Right lobe of liver (tissue), 6 donors: Measurements from ENCODE around the gene LAMA1. TPM values are rescaled to one million over a fixed set of nuclear protein-coding genes. Genes with fewer than 3 reads are reported as not detected.

Experiments
- ATAC-seq, 4 donors: fragments of 200-7000 bp; cut with Tn5 transposase; one replicate each; pipeline ENCODE4 v1.9.1; 2020; ENCODE audit warnings: mild to moderate bottlenecking in 4 of 4, moderate library complexity in 4 of 4
- DNase-seq, 3 donors: peaks; one replicate each; pipeline ENCODE4 v3.0.0-alpha.2; 2020
- H3K27ac ChIP-seq, 3 donors: fragments of 200-600 bp; one replicate each; pipeline ENCODE4 v1.8.0; 2022
- H3K27me3 ChIP-seq, 2 donors: fragments of 200-600 bp; one replicate each; pipeline ENCODE4 v1.8.0; 2022
- H3K36me3 ChIP-seq, 4 donors: fragments of 200-600 bp; sonication (generic) in 1 of 4; one replicate each; pipeline versions ENCODE4 v1.5.1 to v1.8.0; 2017 to 2022; ENCODE audit warnings: control low read depth in 1 of 4
- H3K4me1 ChIP-seq, 4 donors: fragments of 200-600 bp; sonication (generic) in 1 of 4; one replicate each; pipeline versions ENCODE4 v1.5.1 to v1.8.0; 2017 to 2022; ENCODE audit warnings: control low read depth in 1 of 4
- H3K4me3 ChIP-seq, 3 donors: fragments of 200-600 bp; one replicate each; pipeline ENCODE4 v1.8.0; 2022
- H3K9me3 ChIP-seq, 4 donors: fragments of 200-600 bp; sonication (generic) in 1 of 4; one replicate each; pipeline versions ENCODE4 v1.5.1 to v1.8.0; 2017 to 2022; ENCODE audit warnings: control low read depth in 1 of 4
- POLR2A ChIP-seq: fragments of 450-650 bp; IDR thresholded peaks from one replicate; pipeline ENCODE4 v1.6.1; 2017; ENCODE audit warnings: antibody characterized with exemption, mild to moderate bottlenecking
- whole genome bisulfite sequencing: methylation state at CpG from one replicate; pipeline ENCODE4 v1.1.6; 2018; ENCODE audit warnings: low coverage, low lambda C conversion rate; ENCODE audit not compliant: insufficient coverage; ENCODE audit errors: missing lambda C conversion rate; 5-methylcytosine and 5-hydroxymethylcytosine counted together
- intact Hi-C, 2 donors: fragments of 100-400 bp; cut with DNase I; formaldehyde crosslinking; loops; one replicate each; pipeline versions ENCODE4 v1.11.2 to v1.14.1; 2022
- long read RNA-seq: library from polyadenylated mRNA; unstranded; transcript quantifications from one replicate; pipeline ENCODE4 v2.0.0, GENCODE V29; 2019
- total RNA-seq, 6 experiments: library from RNA; depleted of rRNA in 2 of 6; stranded (reverse); fragments of >200 nt in 2 of 6; fragmentation: NEBNext Ultra II Directional in 3 of 6; extraction: Animal tissue kit (Norgen Biotek cat#: 25700) in 3 of 6; gene quantifications; one replicate each; pipeline versions ENCODE4 v1.1.0 to v1.2.4, GENCODE V29; 2016 to 2023
- TF ChIP-seq, protein P1 (sequence below), 4 donors: fragments of 200-600 bp in 3 of 4; fragments of 450-650 bp in 1 of 4; IDR thresholded peaks; one replicate each; pipeline versions ENCODE4 v1.5.1 to v1.8.0; 2016 to 2022; ENCODE audit warnings: antibody characterized with exemption in 4 of 4, mild to moderate bottlenecking in 2 of 4
- donor health status: DM: no; HTN: yes; CAD: no.
- donor health status: DM: no; HTN: no; CAD: no.
- donor health status: DM: no; HTN: no; CAD: no.
- donor health status: DM: no; HTN: yes; CAD: no.
- donor health status: DM: no; HTN: yes; CAD: no.

The LAMA1 gene, protein sequence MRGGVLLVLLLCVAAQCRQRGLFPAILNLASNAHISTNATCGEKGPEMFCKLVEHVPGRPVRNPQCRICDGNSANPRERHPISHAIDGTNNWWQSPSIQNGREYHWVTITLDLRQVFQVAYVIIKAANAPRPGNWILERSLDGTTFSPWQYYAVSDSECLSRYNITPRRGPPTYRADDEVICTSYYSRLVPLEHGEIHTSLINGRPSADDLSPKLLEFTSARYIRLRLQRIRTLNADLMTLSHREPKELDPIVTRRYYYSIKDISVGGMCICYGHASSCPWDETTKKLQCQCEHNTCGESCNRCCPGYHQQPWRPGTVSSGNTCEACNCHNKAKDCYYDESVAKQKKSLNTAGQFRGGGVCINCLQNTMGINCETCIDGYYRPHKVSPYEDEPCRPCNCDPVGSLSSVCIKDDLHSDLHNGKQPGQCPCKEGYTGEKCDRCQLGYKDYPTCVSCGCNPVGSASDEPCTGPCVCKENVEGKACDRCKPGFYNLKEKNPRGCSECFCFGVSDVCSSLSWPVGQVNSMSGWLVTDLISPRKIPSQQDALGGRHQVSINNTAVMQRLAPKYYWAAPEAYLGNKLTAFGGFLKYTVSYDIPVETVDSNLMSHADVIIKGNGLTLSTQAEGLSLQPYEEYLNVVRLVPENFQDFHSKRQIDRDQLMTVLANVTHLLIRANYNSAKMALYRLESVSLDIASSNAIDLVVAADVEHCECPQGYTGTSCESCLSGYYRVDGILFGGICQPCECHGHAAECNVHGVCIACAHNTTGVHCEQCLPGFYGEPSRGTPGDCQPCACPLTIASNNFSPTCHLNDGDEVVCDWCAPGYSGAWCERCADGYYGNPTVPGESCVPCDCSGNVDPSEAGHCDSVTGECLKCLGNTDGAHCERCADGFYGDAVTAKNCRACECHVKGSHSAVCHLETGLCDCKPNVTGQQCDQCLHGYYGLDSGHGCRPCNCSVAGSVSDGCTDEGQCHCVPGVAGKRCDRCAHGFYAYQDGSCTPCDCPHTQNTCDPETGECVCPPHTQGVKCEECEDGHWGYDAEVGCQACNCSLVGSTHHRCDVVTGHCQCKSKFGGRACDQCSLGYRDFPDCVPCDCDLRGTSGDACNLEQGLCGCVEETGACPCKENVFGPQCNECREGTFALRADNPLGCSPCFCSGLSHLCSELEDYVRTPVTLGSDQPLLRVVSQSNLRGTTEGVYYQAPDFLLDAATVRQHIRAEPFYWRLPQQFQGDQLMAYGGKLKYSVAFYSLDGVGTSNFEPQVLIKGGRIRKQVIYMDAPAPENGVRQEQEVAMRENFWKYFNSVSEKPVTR (N-terminal part only)
- total RNA-seq, result under 1 TPM; 0.06 to 0.56 (median 0.29) TPM
- long read RNA-seq, result 0 reads

DNA sequence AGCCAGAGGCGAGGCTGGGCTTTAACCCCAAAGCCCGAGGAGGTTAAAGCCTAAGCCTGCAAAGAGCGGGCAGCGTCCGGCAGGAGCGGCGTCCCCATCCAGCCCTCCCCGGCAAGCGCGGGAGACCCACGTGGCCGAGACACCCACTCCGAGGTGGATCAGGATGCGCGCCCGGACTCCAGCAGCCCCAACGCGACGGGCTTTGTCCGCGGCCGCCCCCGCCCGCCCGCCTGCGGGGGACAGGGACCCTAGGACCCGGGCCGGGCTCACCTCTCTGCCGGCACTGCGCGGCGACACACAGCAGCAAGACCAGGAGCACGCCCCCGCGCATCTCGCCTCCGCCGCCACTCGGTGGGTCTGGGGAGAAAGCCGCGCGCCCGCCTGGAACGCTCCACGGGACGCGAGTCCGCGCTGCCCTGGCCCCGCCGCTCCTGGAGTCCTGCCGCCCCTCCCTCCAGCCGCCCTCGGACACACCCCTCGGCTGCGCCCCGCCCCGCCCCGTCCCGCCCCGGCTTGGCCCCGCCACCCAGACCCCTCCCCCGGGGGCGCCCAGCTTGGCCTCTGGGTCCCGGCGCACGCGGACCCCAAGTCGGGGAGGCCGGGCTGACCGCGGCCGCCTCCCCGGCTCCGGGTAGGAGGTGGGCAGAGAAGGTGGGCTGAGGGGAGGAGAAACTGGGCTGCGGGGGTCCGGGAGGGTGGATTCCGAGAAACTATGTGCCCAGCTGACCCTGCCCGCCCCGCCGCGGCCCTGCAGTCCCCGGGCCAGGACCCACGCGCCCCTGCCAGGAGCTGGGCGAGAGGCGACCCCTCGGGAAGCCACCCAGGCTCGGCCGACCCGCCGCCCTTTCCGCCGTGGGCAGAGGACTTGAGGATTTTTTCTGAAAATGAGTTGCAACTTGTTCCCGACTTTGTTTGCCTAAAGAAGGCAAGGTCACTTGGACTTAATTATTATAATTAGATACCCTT lies at the start of gene LAMA1:
Gene LAMA1, minus strand, starts transcription at position 408 of the 966 bp plus-strand sequence. Its CDS starts 77 bp downstream, at position 331.
- Histone ChIP-seq H3K4me3 (peak within 1 kb of the TSS; percentile 16 to 40 (median 18)), H3K27me3 (peaks cover 0 to 15% of the 10 kb centered on the region in 2 donors), H3K27ac (no peak within 1 kb of the TSS), H3K4me1 (peaks cover 0 to 14% (median 0%) of the 10 kb centered on the region in 4 donors), H3K36me3 (no peaks in the 10 kb centered on the region), H3K9me3 (no peaks in the 10 kb centered on the region)
- DNase-seq, result peak in 1 of 3 donors; percentile 21
- intact Hi-C loops, result no loop called here
- WGBS, result 5% methylated on average over 7 of the region's 95 CpGs
- TF ChIP-seq POLR2A, result no peak
- TF ChIP-seq, protein P1, sequence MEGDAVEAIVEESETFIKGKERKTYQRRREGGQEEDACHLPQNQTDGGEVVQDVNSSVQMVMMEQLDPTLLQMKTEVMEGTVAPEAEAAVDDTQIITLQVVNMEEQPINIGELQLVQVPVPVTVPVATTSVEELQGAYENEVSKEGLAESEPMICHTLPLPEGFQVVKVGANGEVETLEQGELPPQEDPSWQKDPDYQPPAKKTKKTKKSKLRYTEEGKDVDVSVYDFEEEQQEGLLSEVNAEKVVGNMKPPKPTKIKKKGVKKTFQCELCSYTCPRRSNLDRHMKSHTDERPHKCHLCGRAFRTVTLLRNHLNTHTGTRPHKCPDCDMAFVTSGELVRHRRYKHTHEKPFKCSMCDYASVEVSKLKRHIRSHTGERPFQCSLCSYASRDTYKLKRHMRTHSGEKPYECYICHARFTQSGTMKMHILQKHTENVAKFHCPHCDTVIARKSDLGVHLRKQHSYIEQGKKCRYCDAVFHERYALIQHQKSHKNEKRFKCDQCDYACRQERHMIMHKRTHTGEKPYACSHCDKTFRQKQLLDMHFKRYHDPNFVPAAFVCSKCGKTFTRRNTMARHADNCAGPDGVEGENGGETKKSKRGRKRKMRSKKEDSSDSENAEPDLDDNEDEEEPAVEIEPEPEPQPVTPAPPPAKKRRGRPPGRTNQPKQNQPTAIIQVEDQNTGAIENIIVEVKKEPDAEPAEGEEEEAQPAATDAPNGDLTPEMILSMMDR (IDR thresholded peaks at IDR 0.05), result no peak
- ATAC-seq, result peak in 2 of 4 donors; percentile 17 to 51

DNA sequence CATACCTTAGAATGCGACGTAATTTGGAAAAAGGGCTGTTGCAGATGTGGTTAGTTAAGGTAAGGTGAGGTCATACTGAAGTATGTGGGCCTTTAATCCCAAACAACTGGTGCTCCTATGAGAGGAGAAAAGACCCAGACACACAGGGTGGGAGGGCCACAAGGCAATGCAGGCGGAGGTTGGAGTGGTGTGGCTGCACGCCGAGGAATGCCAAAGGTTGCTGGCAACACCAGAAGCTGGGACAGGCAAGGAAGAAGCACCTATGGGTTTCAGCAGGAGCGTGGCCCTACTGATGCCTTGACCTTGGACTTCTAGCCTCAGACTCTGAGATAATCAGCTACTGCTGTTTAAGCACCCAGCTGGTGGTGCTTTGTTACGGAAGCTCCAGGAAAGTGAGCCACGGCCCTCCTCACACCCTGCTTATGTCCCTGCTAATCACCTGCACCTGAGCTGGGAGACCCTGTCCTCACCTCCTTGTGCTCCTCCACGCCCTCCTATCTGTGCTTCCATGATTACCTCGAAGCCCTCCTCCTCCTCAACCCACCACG lies 48.3 kb upstream of the LAMA1 start:
- Histone ChIP-seq H3K9me3 (no peaks in the 10 kb centered on the region), H3K27me3 (no peaks in the 10 kb centered on the region), H3K27ac (no peak overlapping the region), H3K36me3 (no peaks in the 10 kb centered on the region), H3K4me1 (no peaks in the 10 kb centered on the region), H3K4me3 (no peak overlapping the region)
- WGBS, result 71% methylated on average over 6 of the region's 11 CpGs
- intact Hi-C loops, result no loop called here
- ATAC-seq (no peak), DNase-seq (no peak)
- TF ChIP-seq, protein P1 (IDR thresholded peaks at IDR 0.05), result no peak

DNA sequence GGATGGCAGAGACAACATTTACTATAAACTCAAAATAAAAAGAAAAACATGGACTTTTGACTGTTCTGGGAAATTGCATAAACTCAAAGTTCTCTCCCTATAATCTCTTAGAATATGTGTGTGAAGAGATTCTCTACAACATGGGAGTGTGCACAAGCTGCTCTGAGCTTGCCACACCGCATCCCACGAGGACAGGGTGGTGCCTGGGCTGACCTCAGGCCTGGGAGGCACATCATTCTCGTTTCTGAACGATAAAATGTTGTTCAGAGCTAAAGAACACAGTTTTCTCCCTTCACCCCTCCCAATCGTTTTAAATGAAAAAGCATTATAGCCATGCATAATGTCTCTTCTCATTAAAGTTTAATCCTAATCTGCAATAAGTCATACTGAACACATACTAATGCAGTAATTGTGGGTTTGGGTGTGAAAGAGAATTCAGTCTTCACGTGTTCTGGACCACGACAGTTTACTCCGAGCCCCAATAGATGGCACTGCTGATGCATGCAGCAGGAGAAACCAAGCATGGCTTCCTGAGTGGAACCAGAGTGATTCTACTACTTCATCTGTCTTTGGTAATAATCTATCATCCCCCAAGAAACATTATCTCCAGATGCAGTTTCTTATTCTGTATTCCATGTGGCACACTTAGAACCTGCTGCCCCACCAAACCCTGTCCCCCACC lies 46.9 kb upstream of the LAMA1 start:
- Histone ChIP-seq H3K27ac (no peak overlapping the region), H3K36me3 (no peaks in the 10 kb centered on the region), H3K27me3 (no peaks in the 10 kb centered on the region), H3K4me1 (no peaks in the 10 kb centered on the region), H3K4me3 (no peak overlapping the region), H3K9me3 (no peaks in the 10 kb centered on the region)
- intact Hi-C loops, result no loop called here
- 35% methylated on average over 8 of the region's 8 CpGs for WGBS
- TF ChIP-seq, protein P1 (IDR thresholded peaks at IDR 0.05), result peak in 3 of 4 donors; percentile 21 to 36 (median 24)
- no peak for TF ChIP-seq POLR2A
- DNase-seq (no peak), ATAC-seq (peak in 2 of 4 donors; percentile 26 to 37)
